ENCODE results near the gene NMT1.

Gene NMT1

GRCh38 chr17:45060797-45061605 lies at the start of gene NMT1:
TSS of gene NMT1 (plus strand) at chr17:45061317. CDS start at chr17:45061330, 13 bp downstream.
- DNase-seq (ENCODE audit: low spot score), result peak; percentile 97

GRCh38 chr17:45011767-45012166 lies 49.4 kb upstream of the NMT1 start:
- no peak for DNase-seq (ENCODE audit: low spot score)

GRCh38 chr17:45013021-45013997 lies 47.8 kb upstream of the NMT1 start:
- DNase-seq (ENCODE audit: low spot score), result no peak

GRCh38 chr17:45016237-45016636 lies 44.9 kb upstream of the NMT1 start:
- no peak for DNase-seq (ENCODE audit: low spot score)

- no peak for DNase-seq (ENCODE audit: low spot score)
These were observed 44.3 kb upstream of the NMT1 start for GRCh38 chr17:45016823-45017222.

GRCh38 chr17:45018514-45018847 lies 42.6 kb upstream of the NMT1 start:
- no peak for DNase-seq (ENCODE audit: low spot score)

GRCh38 chr17:45018848-45019711 lies 42.0 kb upstream of the NMT1 start:
- DNase-seq (ENCODE audit: low spot score), result peak; percentile 77

GRCh38 chr17:45020354-45021138 lies 40.6 kb upstream of the NMT1 start:
- DNase-seq (ENCODE audit: low spot score), result no peak

- peak; percentile 89 for DNase-seq (ENCODE audit: low spot score)
These were observed 39.4 kb upstream of the NMT1 start for GRCh38 chr17:45021607-45022287.

- no peak for DNase-seq (ENCODE audit: low spot score)
These were observed 38.8 kb upstream of the NMT1 start for GRCh38 chr17:45022288-45022648.

GRCh38 chr17:45022655-45023339 lies 38.3 kb upstream of the NMT1 start:
- DNase-seq (ENCODE audit: low spot score), result no peak

GRCh38 chr17:45029096-45029495 lies 32.0 kb upstream of the NMT1 start:
- no peak for DNase-seq (ENCODE audit: low spot score)

- DNase-seq (ENCODE audit: low spot score), result no peak
These were observed 31.2 kb upstream of the NMT1 start for GRCh38 chr17:45029758-45030423.

- no peak for DNase-seq (ENCODE audit: low spot score)
These were observed 30.4 kb upstream of the NMT1 start for GRCh38 chr17:45030733-45031132.

- no peak for DNase-seq (ENCODE audit: low spot score)
These were observed 29.6 kb upstream of the NMT1 start for GRCh38 chr17:45031231-45032173.

- DNase-seq (ENCODE audit: low spot score), result no peak
These were observed 29.0 kb upstream of the NMT1 start for GRCh38 chr17:45032174-45032541.

- DNase-seq (ENCODE audit: low spot score), result no peak
These were observed 26.5 kb upstream of the NMT1 start for GRCh38 chr17:45034599-45034998.

GRCh38 chr17:45035848-45036247 lies 25.3 kb upstream of the NMT1 start:
- no peak for DNase-seq (ENCODE audit: low spot score)

Measured in AG08395 (cell line).